Measurements from ENCODE around the gene RALA.

Gene RALA

GRCh38 chr7:39583539-39583938 is 39.8 kb upstream of the RALA start:
- no peak for DNase-seq (ENCODE audit: extremely low read depth, low read depth)
- no peak overlapping the region for H3K4me3 ChIP-seq (replicated peaks; ENCODE audit: low read depth, low read length)
- TF ChIP-seq CTCF (IDR thresholded peaks at IDR 0.05; ENCODE audit: low read depth, low read length, missing control alignments), result no peak

- no peak for TF ChIP-seq CTCF (IDR thresholded peaks at IDR 0.05; ENCODE audit: low read depth, low read length, missing control alignments)
These were observed 36.0 kb upstream of the RALA start for GRCh38 chr7:39587393-39587792.

GRCh38 chr7:39588416-39588815 is 35.0 kb upstream of the RALA start:
- DNase-seq (ENCODE audit: extremely low read depth, low read depth), result no peak
- H3K4me3 ChIP-seq (replicated peaks; ENCODE audit: low read depth, low read length), result no peak overlapping the region
- TF ChIP-seq CTCF (IDR thresholded peaks at IDR 0.05; ENCODE audit: low read depth, low read length, missing control alignments), result no peak

More at GRCh38 chr7:39587393-39587792, 36.0 kb upstream of the RALA start:
- DNase-seq (ENCODE audit: extremely low read depth, low read depth), result no peak
- H3K4me3 ChIP-seq (replicated peaks; ENCODE audit: low read depth, low read length), result no peak overlapping the region

GRCh38 chr7:39589323-39590111 is 33.9 kb upstream of the RALA start:
- no peak for TF ChIP-seq CTCF (IDR thresholded peaks at IDR 0.05; ENCODE audit: low read depth, low read length, missing control alignments)
- DNase-seq (ENCODE audit: extremely low read depth, low read depth), result peak; percentile 42
- no peak overlapping the region for H3K4me3 ChIP-seq (replicated peaks; ENCODE audit: low read depth, low read length)

- H3K4me3 ChIP-seq (replicated peaks; ENCODE audit: low read depth, low read length), result no peak overlapping the region
- no peak for DNase-seq (ENCODE audit: extremely low read depth, low read depth)
- TF ChIP-seq CTCF (IDR thresholded peaks at IDR 0.05; ENCODE audit: low read depth, low read length, missing control alignments), result no peak
These were observed 30.8 kb upstream of the RALA start for GRCh38 chr7:39592586-39592985.

- no peak overlapping the region for H3K4me3 ChIP-seq (replicated peaks; ENCODE audit: low read depth, low read length)
- DNase-seq (ENCODE audit: extremely low read depth, low read depth), result no peak
- TF ChIP-seq CTCF (IDR thresholded peaks at IDR 0.05; ENCODE audit: low read depth, low read length, missing control alignments), result no peak
These were observed 28.3 kb upstream of the RALA start for GRCh38 chr7:39594988-39595620.

All from HFF-Myc (cell line).